KMS-11 (cell line): ENCODE results near the gene ADRA2C.

Source experiments
- H2AFZ ChIP-seq: fragments of 200-600 bp; sonication (generic); 2 replicates; pipeline ENCODE4 v1.6.1; 2016; ENCODE audit warnings: antibody characterized with exemption, mixed run types, low read depth
- H3K27ac ChIP-seq: fragments of 200-600 bp; sonication (generic); 2 replicates; pipeline ENCODE4 v1.6.1; 2016; ENCODE audit warnings: mild to moderate bottlenecking, mixed run types
- H3K27me3 ChIP-seq: fragments of 200-600 bp; sonication (generic); 2 replicates; pipeline ENCODE4 v1.6.1; 2017; ENCODE audit warnings: mild to moderate bottlenecking, low read depth, mixed run types, moderate library complexity; ENCODE audit not compliant: insufficient read depth
- H3K36me3 ChIP-seq: fragments of 200-600 bp; sonication (generic); 2 replicates; pipeline ENCODE4 v1.6.1; 2017; ENCODE audit warnings: mild to moderate bottlenecking, mixed run types; ENCODE audit not compliant: insufficient read depth
- H3K4me1 ChIP-seq: fragments of 200-600 bp; sonication (generic); 2 replicates; pipeline ENCODE4 v1.6.1; 2016; ENCODE audit warnings: mild to moderate bottlenecking, low read depth, mixed run types; ENCODE audit not compliant: poor library complexity, severe bottlenecking
- H3K4me2 ChIP-seq: fragments of 200-600 bp; sonication (generic); 2 replicates; pipeline ENCODE4 v1.7.0; 2016; ENCODE audit warnings: mild to moderate bottlenecking, mixed run types
- H3K4me3 ChIP-seq: fragments of 200-600 bp; sonication (generic); IDR thresholded peaks from 2 replicates; pipeline ENCODE4 v1.6.1; 2017; ENCODE audit warnings: low read depth, low read length, mixed read lengths; ENCODE audit not compliant: insufficient read depth
- H3K79me2 ChIP-seq: fragments of 200-600 bp; sonication (generic); 2 replicates; pipeline ENCODE4 v1.6.1; 2016; ENCODE audit warnings: low read depth, mixed run types; ENCODE audit not compliant: insufficient read depth
- H3K9ac ChIP-seq: fragments of 200-600 bp; sonication (generic); 2 replicates; pipeline ENCODE4 v1.6.1; 2016; ENCODE audit warnings: mild to moderate bottlenecking, mixed run types
- H4K20me1 ChIP-seq: fragments of 200-600 bp; sonication (generic); 2 replicates; pipeline ENCODE4 v1.6.1; 2016; ENCODE audit warnings: mild to moderate bottlenecking, mixed run types; ENCODE audit not compliant: insufficient read depth
- CTCF ChIP-seq: fragments of 200-600 bp; sonication (generic); conservative IDR thresholded peaks from 2 replicates; pipeline ENCODE4 v1.6.1; 2017; ENCODE audit warnings: low read depth, mild to moderate bottlenecking, antibody characterized with exemption, low read length, moderate library complexity, mixed read lengths

Gene ADRA2C

GRCh38 chr4:3736290-3736689 lies 29.9 kb upstream of the ADRA2C start:
- TF ChIP-seq CTCF = no peak

GRCh38 chr4:3736806-3737205 lies 29.4 kb upstream of the ADRA2C start:
- TF ChIP-seq CTCF = no peak
- H4K20me1 ChIP-seq = no peaks in the 10 kb centered on the region
- no peak overlapping the region for H3K9ac ChIP-seq
- H3K4me2 ChIP-seq = no peak overlapping the region
- no peaks in the 10 kb centered on the region for H3K4me1 ChIP-seq
- no peak overlapping the region for H2AFZ ChIP-seq
- no peaks in the 10 kb centered on the region for H3K36me3 ChIP-seq
- no peak overlapping the region for H3K4me3 ChIP-seq
- H3K27me3 ChIP-seq = peaks cover 22% of the 10 kb centered on the region; the same call in 1 of the 2 replicates
- H3K27ac ChIP-seq = no peak overlapping the region
- no peaks in the 10 kb centered on the region for H3K79me2 ChIP-seq

More at GRCh38 chr4:3736290-3736689, 29.9 kb upstream of the ADRA2C start:
- Histone ChIP-seq H3K4me1 (no peaks in the 10 kb centered on the region), H3K79me2 (no peaks in the 10 kb centered on the region), H3K4me2 (no peak overlapping the region), H4K20me1 (no peaks in the 10 kb centered on the region), H3K27ac (no peak overlapping the region), H3K36me3 (no peaks in the 10 kb centered on the region), H2AFZ (no peak overlapping the region), H3K4me3 (no peak overlapping the region), H3K27me3 (peaks cover 24% of the 10 kb centered on the region; the same call in 1 of the 2 replicates), H3K9ac (no peak overlapping the region)

- H4K20me1 ChIP-seq = no peaks in the 10 kb centered on the region
- H3K9ac ChIP-seq = no peak overlapping the region
- H3K4me1 ChIP-seq = no peaks in the 10 kb centered on the region
- no peaks in the 10 kb centered on the region for H3K36me3 ChIP-seq
- H2AFZ ChIP-seq = no peak overlapping the region
- no peak overlapping the region for H3K4me2 ChIP-seq
- no peak overlapping the region for H3K4me3 ChIP-seq
- peaks cover 22% of the 10 kb centered on the region; the same call in 1 of the 2 replicates for H3K27me3 ChIP-seq
- no peak for TF ChIP-seq CTCF
- H3K79me2 ChIP-seq = no peaks in the 10 kb centered on the region
- no peak overlapping the region for H3K27ac ChIP-seq
Measured at GRCh38 chr4:3739577-3739976, 26.6 kb upstream of the ADRA2C start.

- H3K79me2 ChIP-seq = no peaks in the 10 kb centered on the region
- no peaks in the 10 kb centered on the region for H3K4me1 ChIP-seq
- TF ChIP-seq CTCF = no peak
- H3K9ac ChIP-seq = no peak overlapping the region
- no peaks in the 10 kb centered on the region for H4K20me1 ChIP-seq
- no peak overlapping the region for H2AFZ ChIP-seq
- H3K36me3 ChIP-seq = no peaks in the 10 kb centered on the region
- H3K27me3 ChIP-seq = peaks cover 29% of the 10 kb centered on the region; the same call in 1 of the 2 replicates
- no peak overlapping the region for H3K4me3 ChIP-seq
- no peak overlapping the region for H3K4me2 ChIP-seq
- H3K27ac ChIP-seq = no peak overlapping the region
Measured at GRCh38 chr4:3740256-3740655, 25.9 kb upstream of the ADRA2C start.
